PC-3 (cell line): ENCODE results near the gene FUT2.

Experiments used
- CTCF ChIP-seq: fragments of 300-600 bp; sonication (generic); conservative IDR thresholded peaks from 2 replicates; pipeline ENCODE4 v1.5.1; 2017; ENCODE audit warnings: antibody characterized with exemption, low read depth, mild to moderate bottlenecking, low read length
- EZH2 ChIP-seq: fragments of 300-600 bp; sonication (generic); IDR thresholded peaks from one replicate; pipeline ENCODE4 v1.6.1; 2017; ENCODE audit warnings: antibody characterized with exemption, mild to moderate bottlenecking, low read length; ENCODE audit not compliant: unreplicated experiment

DNA sequence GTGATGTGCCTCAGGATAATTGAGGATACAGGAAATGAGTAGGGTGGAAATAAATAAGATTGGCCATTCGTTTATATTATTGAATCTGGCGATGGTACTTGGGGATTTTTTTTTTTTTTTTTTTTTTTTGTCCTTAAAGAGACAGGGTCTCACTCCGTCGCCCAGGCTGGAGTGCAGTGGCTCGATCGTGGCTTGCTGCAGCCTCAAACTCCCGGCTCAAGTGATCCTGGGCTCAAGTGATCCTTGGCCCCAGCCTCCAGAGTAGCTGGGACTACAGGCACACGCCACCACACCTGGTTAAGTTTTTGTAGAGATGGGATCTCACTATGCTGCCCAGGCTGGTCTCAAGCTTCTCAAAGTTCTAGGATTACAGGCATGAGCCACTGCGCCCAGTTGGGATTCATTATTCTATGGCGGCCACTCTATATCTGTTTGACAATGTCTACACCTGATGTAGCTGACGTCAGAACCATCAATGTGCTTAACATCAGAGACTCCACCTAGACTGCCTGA, 26.5 kb downstream of the FUT2 start:
- TF ChIP-seq CTCF (no peak), EZH2 (no peak)
